Stimulated activated CD4-positive, alpha-beta T cell treated with anti-CD3 and anti-CD28 coated beads, Interleukin-2, amount 100 ng/mL, for 24 hours (primary cell): ENCODE data around the gene ACOT12.
"Not testable (repeated sequence)": the region's sequence is repeated elsewhere in the genome, so short reads cannot be mapped to it uniquely, and the experiment has no call there.

Experiments used
- DNase-seq, 2 donors: peaks; one replicate each; pipeline ENCODE4 v3.0.0-alpha.2; 2020

ACOT12 gene

GRCh38 chr5:81393783-81394718, at the start of gene ACOT12:
Gene ACOT12 (minus strand): TSS chr5:81394134. CDS start chr5:81394114, 20 bp downstream.
- DNase-seq, result peak in 1 of 2 donors; percentile 12

- DNase-seq, result no peak
Measured at GRCh38 chr5:81435023-81435422, 41.1 kb upstream of the ACOT12 start.

- DNase-seq, result no peak
Measured at GRCh38 chr5:81429985-81430384, 36.1 kb upstream of the ACOT12 start.

DNA sequence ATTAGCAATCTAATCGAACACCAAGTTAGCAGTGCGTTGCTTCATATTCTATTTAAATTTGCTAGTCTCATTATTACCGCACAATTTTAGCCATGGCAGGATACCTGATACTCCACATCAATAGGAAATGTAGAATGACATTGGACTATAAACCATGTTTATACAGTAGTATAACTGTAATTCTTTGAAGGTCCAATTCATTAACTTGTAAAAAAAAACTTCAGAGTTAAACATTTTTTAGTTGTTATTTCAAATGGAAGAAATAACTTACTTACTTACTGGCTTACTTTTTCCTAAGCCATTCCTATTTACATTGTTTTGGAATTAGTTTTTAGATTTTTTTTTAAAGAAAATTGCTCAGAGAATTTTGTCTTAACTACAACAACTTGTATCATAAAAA, 35.4 kb upstream of the ACOT12 start:
- no peak for DNase-seq

- DNase-seq, result no peak
Measured at GRCh38 chr5:81428861-81429260, 34.9 kb upstream of the ACOT12 start.

GRCh38 chr5:81428446-81428845, 34.5 kb upstream of the ACOT12 start:
- DNase-seq, result no peak

- no peak for DNase-seq
Measured at GRCh38 chr5:81427566-81427965, 33.6 kb upstream of the ACOT12 start.

DNA sequence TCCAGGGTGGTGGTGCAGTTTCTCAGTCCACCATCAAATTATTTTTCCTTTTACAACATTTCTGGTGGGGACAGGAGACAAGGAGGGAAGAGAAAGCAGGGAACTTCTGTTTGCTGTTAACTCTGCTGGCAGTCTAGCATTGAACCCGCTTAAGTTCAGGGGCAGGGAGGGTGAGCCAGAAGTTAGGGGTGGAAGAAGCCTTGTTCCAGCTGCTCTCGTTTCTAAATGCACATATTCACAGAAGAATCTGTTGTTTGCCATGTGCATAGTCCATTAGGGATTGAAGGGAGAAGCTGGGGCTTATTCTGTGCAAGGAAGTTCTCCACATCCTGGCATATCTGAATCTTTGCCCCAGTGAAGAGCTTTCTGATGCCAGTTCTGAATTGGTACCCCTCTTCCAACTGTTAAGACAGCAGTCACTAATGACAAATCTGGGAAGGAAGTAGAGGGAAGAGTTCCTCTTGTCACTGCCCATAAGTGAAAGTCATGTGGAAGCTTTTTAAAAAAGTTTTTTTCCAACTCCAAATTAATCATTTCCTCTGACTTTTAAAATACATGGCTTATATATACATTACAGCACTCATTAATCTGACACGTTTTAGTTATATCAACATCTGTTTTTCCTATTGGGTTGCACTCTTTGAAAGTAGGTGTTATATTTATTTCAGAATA, 32.6 kb upstream of the ACOT12 start:
- DNase-seq, result no peak

DNA sequence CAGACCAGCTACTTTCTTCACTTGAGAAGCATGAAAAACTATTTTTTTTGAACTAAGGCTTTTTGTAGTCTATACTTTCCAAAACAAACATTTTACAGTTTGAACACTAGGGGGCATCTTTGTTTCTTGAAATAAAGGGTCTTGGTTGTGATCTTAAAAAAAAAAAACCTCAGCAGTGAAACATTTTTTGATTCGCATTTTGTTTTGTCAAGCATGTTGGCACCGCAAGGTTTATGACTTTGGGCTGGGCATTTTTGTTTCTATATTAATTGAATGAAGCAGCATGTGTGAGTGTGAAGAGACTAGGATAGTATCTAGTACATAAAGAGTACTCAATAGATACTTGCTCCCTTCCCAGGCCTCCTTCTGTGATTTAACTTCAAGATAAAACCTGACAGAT, 31.6 kb upstream of the ACOT12 start:
- DNase-seq, result no peak

DNA sequence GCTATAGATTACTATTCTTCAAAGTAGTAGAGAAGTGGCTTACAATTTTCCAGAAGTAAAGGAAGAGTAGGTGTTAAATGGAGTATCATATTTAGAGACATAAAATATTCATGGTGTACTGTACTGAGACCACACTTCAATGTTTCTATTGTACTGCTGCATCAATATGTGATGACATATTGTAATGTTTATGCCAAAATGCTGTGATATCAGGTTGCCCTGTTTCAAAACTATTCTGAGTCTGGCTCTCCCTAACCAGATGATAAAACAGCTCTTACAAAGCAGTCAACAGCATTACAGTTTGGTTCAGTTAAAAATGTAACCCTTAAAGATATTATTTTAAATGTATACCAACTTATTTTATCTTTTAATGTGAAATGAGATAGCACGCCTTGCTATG, 30.8 kb upstream of the ACOT12 start:
- no peak for DNase-seq

DNA sequence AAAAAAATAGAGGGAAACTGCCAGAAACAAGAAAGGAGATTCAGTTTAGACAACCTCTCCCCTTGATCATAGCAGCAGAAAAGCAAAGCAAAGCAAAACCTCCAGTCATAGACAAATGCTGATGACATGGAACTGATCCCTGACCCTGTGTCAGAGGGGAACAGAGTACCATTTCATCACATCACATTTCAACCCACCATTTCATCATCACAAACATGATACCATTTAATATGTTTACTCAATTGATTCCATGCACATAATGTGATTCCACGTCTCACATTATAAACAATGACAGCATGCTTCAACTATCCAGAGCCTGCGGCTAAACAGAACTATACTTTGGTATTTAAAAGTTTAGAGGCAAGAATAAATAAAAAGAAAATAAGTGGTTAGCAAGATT, 28.7 kb upstream of the ACOT12 start:
- DNase-seq, result no peak

- no peak for DNase-seq
Measured at GRCh38 chr5:81420039-81420667, 26.2 kb upstream of the ACOT12 start.

GRCh38 chr5:81418606-81419005, 24.7 kb upstream of the ACOT12 start:
- DNase-seq, result no peak

DNA sequence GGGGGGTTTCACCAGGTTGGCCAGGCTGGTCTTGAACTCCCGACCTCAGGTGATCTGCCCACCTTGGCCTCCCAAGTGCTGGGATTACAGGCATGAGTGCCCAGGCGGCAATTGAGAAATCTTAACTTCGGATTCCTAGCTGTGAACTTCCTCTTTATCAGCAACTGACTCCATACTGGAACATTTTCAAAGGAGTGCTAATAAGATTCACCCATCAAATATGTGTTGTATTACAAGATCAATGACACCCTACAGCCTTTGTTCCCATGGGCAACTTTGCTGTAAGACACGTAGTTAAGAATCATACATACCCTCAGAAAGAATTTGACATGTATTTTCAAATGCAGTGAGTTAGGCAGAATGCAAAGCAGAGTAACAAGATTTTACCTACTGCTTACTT, 23.1 kb upstream of the ACOT12 start:
- no peak for DNase-seq

- DNase-seq, result no peak
Measured at GRCh38 chr5:81409896-81410295, 16.0 kb upstream of the ACOT12 start.

- DNase-seq, result no peak
Measured at GRCh38 chr5:81409361-81409760, 15.4 kb upstream of the ACOT12 start.

DNA sequence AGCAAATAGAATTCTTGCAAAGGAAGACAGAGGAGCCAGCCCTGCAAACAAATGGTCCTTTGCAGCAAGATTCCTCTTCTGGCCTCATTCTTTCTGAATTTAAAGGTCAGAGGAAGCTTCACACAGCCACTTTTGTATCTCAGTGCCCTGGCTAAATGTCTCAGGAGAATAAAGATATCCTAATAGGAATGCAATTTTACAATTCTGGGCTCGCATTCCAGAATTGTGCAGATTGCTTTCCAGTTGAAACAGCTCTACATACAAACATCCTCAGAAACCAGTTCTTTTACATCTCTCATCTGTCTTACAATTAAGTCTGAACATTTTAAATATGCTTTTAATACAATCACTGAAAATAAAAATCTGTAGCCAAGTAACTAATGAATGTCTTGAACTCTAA, 14.6 kb upstream of the ACOT12 start:
- DNase-seq, result no peak

DNA sequence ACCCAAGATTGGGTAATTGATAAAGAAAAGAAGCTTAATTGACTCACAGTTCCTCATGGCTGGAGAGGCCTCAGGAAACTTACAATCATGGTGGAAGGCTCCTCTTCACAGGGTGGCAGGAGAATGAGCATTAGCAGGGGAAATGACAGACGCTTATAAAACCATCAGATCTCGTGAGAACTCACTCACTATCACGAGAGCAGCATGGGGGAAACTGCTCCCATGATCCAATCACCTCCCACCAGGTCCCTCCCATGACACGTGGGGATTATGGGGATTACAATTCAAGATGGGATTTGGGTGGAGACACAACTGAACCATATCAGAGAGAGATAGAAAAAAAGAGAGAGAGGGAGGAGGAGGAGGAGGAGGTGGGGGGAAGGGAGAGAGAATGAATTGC, 13.9 kb upstream of the ACOT12 start:
- DNase-seq, result not testable (repeated sequence)

GRCh38 chr5:81405126-81405891, 11.4 kb upstream of the ACOT12 start:
- no peak for DNase-seq

- DNase-seq, result no peak
Measured at GRCh38 chr5:81402192-81402930, 8.4 kb upstream of the ACOT12 start.

DNA sequence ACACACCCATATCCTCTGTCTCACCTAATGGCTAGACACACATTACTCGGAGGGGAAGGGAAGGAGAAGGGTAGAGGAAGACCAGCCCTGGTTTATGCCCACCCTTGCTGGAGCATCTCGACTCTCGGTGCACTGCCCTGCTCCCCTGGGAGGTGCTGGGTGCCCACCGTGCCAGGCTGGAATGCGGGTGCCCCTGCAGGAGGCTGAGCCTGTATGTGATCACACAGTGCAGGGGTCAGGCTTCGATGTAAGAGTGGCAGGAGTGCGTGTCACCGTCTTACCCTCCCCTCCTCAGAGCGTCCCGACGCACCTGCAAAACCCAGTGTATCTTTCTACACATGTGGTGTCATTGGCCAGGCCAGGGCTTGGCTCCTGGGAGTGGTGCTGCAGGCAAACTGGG, 7.3 kb upstream of the ACOT12 start:
- DNase-seq, result no peak

GRCh38 chr5:81400375-81400774, 6.4 kb upstream of the ACOT12 start:
- no peak for DNase-seq
